Islet precursor cell (in vitro differentiated cells): ENCODE measurements around the gene NME1.

Experiments used
- DNase-seq: peaks from one replicate; pipeline ENCODE4 v3.0.0-alpha.2; 2018

Gene NME1

DNA sequence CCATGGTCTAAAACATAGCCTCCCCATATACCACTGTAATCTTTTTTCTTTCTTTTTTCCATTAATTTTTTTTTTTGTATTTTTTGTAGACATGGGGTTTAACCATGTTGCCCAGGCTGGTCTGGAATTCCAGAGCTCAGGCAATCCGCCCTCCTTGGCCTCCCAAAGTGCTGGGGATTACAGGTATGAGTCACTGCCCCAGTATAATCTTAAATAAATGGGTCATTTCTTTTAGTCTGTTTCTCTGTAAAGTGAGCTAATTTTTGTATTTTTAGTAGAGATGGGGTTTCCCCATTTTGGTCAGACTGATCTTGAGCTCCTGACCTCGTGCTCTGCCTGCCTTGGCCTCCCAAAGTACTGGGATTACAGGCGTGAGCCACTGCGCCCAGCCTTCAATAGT lies 5.7 kb upstream of the NME1 start:
- no peak for DNase-seq

DNA sequence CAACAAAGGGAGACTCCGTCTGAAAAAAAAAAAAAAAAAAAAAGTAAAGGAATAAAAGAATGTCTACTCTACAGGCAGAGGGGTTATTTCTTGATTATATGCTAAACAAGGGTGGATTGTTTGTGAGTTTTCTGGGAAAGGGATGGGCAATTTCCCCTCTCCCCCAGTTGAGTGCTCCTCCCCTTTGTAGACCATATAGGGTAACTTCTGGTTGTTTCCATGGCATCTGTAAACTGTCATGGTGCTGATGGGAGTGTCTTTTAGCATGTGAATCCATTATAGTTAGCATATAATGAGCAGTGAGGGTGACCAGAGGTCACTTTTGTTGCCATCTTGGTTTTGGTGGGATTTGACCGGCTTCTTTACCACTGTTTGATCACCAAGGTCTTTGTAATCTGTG lies 4.2 kb upstream of the NME1 start:
- no peak for DNase-seq

DNA sequence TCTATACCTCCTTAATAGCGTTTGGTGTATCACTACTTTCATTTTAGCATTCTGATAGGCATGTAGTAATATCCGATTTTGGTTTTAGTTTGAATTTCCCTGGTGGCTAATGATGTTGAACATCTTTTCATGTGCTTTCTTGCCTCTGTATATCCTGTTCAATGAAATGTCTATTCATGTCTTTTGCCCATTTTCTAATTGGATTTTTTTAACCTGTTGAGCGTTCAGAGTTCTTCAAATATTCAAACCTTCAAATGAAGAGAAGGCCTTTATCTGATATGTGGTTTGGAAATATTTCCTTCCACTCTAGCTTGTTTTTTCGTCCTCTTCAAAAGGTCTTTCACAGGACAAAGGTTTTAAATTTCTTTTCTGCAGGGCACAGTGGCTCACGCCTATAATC lies 2.4 kb upstream of the NME1 start:
- no peak for DNase-seq

DNA sequence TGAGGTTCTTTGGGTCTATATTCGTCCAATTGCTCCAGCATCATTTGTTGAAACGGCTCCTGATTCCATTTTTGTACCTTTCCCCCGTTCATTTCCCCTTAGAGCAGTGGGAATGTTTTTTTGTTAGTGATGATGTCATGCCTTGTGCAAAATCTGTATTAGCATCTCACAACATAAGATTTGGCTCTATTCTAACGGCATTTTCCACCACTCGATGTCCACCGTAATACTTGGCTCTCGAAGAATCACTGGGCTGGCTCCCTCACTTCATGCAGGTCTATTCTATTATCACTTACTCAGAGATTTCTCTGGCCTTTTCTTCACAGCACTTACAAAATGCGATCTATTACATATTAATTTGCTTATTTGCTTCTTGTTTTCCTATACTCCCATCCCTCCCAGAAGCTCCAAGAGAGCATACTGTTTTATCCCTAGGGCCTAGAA lies 571 bp upstream of the NME1 start:
- DNase-seq: no peak

DNA sequence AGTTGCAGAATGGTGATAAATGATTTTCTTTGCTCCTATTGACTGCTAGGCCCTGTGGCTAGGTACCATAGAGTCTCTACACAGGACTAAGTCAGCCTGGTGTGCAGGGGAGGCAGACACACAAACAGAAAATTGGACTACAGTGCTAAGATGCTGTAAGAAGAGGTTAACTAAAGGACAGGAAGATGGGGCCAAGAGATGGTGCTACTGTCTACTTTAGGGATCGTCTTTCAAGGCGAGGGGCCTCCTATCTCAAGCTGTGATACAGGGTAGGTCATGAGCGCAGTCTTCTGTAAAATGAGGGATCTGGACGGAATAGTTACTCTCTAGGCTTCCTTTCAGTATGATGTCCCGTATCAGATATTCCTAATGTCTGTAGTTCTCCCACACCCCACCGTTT lies 817 bp downstream of the NME1 start:
- DNase-seq: peak; percentile 55

DNA sequence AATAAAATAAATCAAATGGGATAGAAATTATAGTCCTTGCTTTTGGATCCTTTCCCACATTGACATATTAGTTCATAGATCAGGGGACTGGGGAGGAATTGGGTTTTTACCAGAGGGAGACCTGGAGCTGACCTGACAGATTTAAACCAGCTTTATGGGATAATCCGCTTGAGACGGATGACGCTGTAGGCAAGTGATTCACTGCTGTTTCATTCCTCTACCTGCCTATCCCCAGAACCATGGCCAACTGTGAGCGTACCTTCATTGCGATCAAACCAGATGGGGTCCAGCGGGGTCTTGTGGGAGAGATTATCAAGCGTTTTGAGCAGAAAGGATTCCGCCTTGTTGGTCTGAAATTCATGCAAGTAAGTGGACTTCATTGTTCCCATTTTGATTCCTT lies 2.1 kb downstream of the NME1 start:
- DNase-seq: no peak

DNA sequence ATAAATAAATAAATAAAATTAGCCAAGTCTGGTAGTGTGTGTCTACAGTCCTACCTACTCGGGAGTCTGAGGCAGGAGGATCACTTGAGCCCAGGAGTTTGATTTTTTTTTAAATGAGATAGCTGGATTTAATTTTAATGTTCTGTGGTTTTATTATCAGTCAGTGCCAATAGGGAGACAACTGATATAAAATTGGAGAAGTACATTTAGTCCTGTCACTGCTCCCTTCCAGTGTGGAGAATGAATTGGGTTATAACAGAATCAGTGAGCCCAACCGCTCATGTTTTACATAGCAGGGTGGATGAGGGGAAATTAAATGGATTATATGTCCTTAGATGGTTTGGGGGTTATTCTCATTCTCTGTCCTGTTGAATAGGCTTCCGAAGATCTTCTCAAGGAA lies 6.2 kb downstream of the NME1 start:
- DNase-seq: no peak

DNA sequence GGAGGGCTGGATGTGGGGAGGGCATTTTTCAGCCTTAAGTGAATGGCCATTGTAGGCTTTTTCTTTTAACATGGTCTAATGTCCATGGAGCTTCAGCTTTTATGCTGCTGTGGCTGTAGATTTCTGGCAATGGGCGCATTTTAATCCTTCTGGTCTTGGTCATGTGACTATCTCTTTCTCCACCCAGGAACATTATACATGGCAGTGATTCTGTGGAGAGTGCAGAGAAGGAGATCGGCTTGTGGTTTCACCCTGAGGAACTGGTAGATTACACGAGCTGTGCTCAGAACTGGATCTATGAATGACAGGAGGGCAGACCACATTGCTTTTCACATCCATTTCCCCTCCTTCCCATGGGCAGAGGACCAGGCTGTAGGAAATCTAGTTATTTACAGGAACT lies 8.2 kb downstream of the NME1 start:
- DNase-seq: no peak

DNA sequence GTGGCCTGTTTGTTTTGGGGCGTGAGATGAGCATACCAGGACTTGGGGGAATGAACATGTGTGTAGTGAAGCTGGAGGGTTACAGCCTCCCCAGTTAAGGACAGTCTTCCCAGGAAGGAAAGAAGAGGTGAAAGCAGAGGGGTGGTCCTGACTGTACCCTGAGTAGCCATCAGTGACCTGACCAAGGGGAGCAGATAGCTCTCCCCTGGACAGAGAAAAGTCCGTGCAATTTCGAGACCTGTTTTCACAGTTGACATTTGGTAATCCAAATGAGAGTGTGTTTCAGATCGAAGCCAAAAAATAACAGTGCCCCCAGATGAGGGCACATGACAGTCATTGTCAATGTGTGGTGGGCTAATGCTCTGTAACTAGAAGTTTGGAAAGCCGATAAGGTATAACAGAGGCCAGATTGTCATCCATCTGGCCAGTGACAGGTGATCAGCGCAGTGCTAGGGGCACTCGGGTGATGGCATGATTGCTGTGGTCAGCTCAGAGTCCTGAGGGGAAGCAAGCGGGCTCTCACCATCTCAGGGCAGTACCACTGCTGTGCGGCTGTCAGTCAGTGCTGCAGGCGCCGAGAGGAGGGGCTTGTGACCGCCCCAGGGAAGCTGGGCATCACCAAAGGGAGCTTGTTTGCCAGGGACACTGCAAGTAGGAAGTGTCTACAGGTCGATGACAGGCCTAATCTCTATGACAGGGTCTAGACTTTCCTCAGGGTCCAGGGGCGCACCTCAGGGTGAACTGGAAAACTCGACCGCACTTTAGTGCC lies 11.7 kb downstream of the NME1 start:
- peak; percentile 81 for DNase-seq

DNA sequence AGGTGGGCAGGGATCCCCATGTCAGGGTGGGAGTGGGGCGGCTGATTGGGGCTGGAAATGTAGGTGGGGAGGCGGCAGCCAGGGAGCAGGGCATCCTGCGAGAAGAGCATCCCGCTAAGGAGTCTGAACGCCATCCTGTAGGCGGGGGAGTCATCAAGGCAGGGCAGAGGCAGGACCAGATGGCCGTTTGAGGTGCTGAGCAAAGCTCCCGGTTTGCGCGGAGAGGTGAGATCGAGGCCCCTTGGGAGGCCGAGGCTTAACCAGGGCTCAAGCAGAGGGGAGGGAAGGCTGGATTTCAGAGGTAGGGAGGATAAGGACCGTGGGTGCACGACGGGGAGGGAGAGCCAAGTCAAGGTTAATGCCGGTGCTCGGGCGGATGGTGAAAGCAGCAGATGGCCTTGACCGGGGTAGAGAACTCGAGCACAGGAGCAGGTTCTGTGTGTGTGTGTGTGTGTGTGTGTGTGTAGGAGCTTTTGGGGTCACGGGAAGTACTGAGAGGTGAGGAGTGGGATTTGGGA lies 12.4 kb downstream of the NME1 start:
- DNase-seq: peak; percentile 79

DNA sequence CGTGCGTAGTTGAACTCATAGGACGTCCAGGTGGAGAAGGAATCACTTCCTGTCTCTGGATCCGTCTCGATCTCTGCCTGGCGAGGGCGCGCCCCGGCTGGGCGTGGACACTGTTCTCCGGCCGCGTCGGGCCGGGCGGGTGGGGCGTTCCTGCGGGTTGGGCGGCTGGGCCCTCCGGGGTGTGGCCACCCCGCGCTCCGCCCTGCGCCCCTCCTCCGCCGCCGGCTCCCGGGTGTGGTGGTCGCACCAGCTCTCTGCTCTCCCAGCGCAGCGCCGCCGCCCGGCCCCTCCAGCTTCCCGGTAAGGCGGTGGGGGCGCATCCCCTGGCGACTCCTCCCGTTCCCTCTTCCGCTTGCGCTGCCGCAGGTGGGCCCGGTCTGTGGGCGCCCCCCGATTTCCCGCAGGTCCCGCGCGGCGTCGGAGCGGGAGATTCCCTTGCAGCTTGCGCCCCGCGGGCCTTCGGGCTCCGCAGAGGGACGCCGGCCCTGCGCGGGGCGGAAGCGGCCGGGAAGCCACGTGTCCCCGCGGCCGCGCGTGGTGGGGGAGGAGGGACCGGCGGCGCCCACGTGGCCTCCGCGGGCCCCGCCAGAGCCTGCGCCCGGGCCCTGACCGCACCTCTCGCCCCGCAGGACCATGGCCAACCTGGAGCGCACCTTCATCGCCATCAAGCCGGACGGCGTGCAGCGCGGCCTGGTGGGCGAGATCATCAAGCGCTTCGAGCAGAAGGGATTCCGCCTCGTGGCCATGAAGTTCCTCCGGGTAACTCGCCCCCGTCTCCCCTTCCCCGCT lies 13.0 kb downstream of the NME1 start, which contains the start of gene NME2:
Gene NME2 (plus strand): TSS at position 214 of the 789 bp plus-strand sequence. CDS start 420 bp downstream, at position 634.
- peak; percentile 98 for DNase-seq

DNA sequence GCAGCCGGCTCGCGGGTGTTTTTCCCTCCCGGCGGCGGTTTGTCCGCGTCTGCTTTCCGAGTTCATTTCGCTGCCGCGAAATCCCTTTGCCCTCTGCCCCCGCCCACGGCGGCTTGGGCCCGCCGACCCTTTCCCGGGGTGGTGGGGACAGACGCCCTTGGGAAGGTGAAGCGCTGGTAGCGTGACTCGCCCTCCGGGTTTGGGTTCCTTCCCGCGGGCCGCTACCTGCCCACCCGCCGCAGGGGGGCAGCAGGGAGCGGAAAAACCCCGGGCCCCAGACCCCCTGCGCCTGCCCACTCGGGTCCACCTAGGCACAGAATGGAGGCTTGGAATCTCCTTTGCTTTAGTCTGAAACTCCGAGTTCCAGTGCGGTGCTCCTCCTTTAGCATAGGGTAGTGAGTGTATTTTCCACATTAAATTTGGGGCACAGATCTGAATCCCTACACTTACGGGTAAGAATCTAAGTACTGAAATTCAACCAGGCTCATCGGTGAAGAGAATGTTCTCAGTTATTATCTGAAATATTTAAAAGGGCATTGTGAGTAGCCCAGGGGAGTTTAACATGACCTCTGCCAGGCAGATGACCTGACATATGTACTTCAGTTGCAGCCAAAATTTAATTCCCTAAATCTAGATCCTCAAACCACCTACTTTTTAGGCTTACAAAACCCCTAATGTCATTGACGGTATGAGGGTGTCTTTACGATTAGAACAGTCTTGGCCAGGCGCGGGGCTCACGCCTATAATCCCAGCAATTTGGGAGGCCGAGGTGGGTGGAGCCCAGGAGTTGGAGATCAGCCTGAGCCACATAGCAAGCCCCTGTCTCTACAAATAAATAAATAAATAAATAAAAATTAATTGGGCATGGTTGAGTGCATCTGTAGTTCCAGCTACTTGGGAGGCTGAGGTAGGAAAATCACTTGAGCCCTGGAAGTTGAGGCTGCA lies 13.9 kb downstream of the NME1 start:
- peak; percentile 89 for DNase-seq

DNA sequence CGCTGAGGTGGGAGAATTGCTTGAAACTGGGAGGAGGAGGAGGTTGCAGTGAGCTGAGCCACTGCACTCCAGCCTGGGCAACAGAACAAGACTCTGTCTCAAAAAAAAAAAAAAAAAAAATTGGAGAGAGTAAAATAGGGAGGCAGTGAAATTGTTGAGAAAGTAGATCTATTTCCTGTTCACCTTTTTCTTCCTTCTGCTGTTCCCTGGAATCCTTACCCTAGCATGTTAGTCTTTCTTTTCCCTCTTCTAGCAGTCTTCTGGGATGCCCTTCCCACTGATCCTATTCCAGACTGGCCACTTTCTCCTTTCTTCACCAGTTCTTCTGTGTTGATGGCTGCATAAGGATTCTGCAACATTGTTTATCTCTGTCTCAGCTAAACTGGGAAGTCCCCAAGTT lies 16.0 kb downstream of the NME1 start:
- no peak for DNase-seq

DNA sequence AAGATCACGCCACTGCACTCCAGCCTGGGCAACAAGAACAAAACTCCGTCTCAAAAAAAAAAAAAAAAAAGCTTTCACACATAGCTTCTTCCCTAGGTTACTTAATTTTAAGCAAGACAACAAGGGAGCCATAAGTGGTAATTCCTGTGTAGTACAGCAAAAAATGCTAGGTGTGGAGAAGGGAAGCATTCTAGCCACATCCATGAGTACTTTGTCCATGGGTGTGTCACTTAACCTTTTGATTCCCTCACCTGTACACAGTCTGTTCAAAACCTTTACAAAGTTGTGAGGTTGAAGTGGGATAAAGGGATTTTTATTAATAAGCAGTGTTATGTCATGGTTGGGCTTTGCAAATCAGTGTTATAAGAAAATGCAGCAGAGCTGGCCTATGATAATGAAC lies 17.4 kb downstream of the NME1 start:
- peak; percentile 3 for DNase-seq

DNA sequence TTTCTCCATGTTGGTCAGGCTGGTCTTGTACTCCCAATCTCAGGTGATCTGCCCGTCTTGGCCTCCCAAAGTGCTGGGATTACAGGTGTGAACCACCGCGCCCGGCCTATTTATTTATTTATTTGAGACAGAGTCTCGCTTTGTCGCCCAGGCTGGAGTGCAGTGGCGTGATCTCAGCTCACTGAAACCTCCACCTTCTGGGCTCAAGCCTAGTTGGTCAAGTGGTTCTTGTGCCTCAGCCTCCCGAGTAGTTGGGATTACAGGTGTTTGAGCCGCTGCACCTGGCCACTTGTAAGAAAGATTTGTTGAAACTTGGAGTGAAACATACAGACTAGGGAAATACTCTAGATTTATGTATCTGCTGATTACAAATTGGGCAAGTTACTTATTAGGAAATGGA lies 18.7 kb downstream of the NME1 start:
- DNase-seq: peak; percentile 37

DNA sequence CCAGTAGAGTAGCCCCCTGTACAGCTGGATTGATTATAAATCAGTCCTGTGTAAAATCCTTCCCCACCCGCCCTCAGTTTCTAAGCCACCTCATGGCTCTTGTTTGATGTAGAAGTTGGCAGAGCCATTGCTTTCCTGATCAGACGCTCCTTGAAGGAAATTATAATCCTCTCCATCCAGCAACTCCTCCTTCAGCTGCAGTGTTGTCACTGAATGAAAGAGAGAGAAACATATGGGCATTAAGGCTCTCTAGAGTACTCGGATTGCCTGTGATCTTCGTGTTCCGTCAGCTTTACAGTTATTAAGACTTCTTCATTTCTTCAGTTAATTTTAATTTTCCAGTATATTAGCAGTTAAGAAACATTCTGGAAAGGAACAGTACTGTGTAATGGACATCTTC lies 27.1 kb downstream of the NME1 start:
- DNase-seq: no peak

DNA sequence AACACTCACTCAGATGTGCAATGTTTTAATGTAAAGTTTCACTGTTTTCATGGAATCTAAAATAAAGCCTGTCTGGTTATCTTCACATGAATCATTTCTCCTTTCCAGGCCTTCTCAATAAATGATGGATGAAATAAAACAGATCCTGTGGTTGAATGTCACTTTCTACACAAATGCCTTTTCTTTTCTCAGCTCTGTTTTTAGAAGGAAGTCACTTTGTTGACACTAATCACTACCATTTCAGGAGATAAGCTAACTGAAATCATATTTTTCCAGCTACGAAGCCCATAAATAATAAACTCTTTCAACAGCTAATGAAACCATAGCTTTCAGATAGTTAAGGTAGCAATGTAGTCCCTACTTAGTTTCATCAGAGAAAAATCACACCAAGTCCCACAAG lies 30.8 kb downstream of the NME1 start:
- DNase-seq: no peak

DNA sequence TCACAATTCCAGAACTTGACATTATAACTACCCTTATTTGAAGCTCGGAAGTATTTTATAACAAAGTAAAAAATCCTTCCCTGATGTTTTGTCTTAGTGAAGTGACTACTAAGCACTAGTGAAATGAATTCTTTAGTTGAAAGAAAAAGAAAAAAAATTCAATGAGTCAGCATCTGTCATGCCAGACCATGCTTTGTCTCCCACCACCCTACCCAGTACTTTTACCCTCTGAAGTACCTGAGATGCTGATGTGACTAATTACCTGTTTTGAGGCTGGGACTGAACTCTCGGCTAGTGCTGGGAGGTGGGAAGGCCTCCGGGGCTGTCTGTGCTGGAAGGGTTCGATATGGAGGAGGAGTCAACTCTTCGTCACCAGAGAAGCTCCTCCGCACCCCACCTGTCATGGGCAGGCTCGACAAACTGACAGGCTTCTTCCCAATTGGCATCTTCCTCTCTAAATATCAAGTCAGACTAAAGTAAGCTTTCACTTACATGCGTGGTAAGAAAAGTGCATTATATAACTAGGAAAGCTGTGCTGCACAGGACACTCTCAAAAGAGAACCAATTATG lies 32.5 kb downstream of the NME1 start:
- peak; percentile 64 for DNase-seq

DNA sequence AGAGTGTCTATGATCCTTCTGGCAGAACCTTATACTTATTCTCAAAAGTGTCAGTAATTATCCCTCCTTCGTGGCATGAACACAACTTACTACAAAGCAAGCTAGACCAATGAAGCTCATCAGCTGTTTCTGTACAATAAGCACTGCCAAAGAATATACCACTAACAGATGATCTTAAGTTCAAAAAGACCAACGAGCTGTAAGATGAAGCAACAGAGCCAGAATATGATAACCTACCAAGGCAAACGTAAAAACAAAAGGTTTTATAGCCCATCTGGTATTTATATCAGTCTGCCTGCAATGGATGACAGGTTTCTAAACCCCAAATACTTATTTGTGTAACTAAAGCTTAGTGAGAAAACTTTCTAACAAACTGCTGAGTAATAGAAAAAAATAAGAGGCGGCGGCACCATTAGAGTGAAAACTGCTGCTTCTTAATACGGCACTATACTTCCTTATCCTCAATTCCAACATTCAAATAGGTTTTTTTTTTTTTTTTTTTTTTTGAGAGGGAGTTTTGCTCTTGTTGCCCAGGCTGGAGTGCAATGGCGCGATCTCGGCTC lies 35.0 kb downstream of the NME1 start:
- DNase-seq: no peak

DNA sequence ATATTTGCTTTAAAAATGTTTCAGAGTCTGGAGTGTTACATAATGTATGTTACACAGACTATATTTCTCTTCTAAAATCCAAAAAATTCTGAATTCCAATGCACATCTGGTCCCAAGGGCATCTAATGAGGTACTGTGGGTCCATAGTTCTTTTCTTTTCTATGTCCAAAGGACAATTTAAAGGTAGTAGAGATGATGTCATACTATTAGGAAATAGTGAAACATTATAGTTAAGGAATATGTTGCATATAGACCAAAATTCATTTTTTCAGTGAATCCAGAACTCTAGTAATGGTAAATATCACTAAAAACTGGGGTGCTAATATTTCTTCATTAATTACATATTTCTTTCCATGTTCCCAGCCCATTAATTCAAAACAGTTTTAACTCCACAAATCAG lies 35.8 kb downstream of the NME1 start:
- DNase-seq: no peak

DNA sequence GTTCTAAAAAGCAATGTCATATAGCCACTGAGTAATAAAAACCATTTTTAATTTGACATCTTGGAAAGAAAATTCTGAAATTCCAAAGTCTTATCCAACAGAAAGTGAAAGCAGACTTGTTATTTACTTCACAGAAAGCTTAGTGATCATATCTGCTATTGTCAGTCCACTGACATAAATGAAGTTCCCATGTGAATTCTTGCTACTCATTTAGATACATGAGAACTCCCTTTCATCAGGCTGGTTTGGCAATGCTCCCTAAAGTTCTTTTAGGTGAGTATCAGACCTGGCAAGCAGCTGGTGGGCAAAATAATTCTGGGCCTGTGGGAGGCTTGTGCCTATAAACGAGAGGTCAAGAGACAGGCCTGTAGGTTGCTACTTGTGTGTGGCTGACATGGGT lies 36.3 kb downstream of the NME1 start:
- no peak for DNase-seq

DNA sequence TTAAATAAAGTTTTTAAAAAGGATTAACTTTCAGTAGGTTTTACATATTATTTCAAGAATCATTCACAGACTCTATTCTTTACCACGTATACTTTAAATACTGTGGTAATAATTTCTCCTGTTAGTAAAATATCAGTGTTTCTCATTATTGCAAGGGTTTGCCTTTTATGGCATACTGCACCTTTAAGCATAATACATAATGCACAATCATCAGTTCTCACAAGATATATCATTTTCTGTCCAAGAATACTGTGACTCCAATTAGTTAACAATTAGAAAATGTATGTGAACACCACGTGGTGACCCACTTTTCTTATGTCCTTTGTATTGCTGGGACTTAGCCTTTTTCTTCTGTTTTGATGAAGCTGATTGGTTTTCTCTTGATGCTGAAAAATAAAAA lies 38.5 kb downstream of the NME1 start:
- no peak for DNase-seq
